ENCODE measurements around the gene CUBN.

CUBN gene

GRCh38 chr10:17005621-17006566, 123.7 kb downstream of the CUBN start:
- DNase-seq = no peak

GRCh38 chr10:17004801-17005380, 124.7 kb downstream of the CUBN start:
- DNase-seq = no peak

GRCh38 chr10:17003651-17004286, 125.8 kb downstream of the CUBN start:
- DNase-seq = no peak

GRCh38 chr10:17003151-17003550, 126.5 kb downstream of the CUBN start:
- no peak for DNase-seq

GRCh38 chr10:17001961-17002749, 127.5 kb downstream of the CUBN start:
- no peak for DNase-seq

- DNase-seq = no peak
Measured at GRCh38 chr10:17001297-17001744, 128.3 kb downstream of the CUBN start.

- DNase-seq = no peak
Measured at GRCh38 chr10:16999665-17000451, 129.8 kb downstream of the CUBN start.

GRCh38 chr10:16996530-16996964, 133.1 kb downstream of the CUBN start:
- no peak for DNase-seq

GRCh38 chr10:16995867-16996529, 133.6 kb downstream of the CUBN start:
- no peak for DNase-seq

GRCh38 chr10:16993186-16993585, 136.4 kb downstream of the CUBN start:
- DNase-seq = no peak

- DNase-seq = no peak
Measured at GRCh38 chr10:16992611-16993119, 136.9 kb downstream of the CUBN start.

- DNase-seq = no peak
Measured at GRCh38 chr10:16991011-16991410, 138.6 kb downstream of the CUBN start.

GRCh38 chr10:16989826-16990293, 139.8 kb downstream of the CUBN start:
- no peak for DNase-seq

GRCh38 chr10:16988900-16989299, 140.7 kb downstream of the CUBN start:
- DNase-seq = no peak

GRCh38 chr10:16987976-16988610, 141.5 kb downstream of the CUBN start:
- DNase-seq = no peak

- no peak for DNase-seq
Measured at GRCh38 chr10:16987206-16987621, 142.4 kb downstream of the CUBN start.

- no peak for DNase-seq
Measured at GRCh38 chr10:16986406-16987205, 143.0 kb downstream of the CUBN start.

GRCh38 chr10:16986082-16986405, 143.6 kb downstream of the CUBN start:
- no peak for DNase-seq

GRCh38 chr10:16984242-16984641, 145.4 kb downstream of the CUBN start:
- no peak for DNase-seq

GRCh38 chr10:16976803-16977202, 152.8 kb downstream of the CUBN start:
- no peak for DNase-seq

All from RPMI8226 (cell line).